GM19467 (cell line): ENCODE measurements around the gene EFNA4.

Experiments
- ATAC-seq: cut with Tn5 transposase; IDR thresholded peaks from one replicate; pipeline ENCODE4 v1.9.1; 2021; ENCODE audit warnings: mild to moderate bottlenecking, moderate library complexity; ENCODE audit not compliant: unreplicated experiment

The EFNA4 gene

DNA sequence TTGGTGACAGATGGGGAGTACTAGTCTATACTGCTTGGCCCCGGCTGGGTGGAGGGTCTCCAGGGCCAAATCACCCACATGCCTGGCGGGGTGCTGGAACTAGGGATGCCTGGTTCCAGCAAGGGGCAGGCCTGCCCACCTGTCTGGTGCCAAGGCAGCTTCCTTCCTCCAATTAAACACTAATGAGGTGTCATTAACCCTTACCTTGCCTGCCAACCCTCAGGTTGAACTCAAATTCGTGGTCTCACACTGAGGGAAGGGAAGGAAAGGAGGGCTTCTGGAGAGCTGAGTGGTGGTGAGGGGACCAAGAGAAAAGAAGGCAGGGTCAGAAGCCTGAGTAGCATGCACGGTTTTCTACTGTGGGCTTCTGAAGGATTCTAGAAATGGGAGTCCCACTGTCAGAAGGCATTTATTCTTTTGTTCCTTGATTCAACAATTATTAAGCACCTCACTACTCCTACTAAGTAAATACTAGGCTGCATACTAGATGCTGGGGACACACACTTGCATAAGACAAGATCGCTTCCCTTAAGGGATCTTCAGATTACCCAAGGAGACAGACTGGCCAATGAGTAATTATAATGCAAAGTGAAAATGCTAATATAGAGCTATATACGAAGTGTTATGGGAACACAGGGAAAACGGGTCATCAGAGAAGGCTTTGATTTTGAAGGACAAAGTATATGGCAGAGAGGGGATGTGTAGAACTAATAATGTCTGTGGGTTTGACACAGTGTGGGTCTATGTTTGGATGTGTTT is 9.2 kb downstream of the EFNA4 start:
- no peak for ATAC-seq

DNA sequence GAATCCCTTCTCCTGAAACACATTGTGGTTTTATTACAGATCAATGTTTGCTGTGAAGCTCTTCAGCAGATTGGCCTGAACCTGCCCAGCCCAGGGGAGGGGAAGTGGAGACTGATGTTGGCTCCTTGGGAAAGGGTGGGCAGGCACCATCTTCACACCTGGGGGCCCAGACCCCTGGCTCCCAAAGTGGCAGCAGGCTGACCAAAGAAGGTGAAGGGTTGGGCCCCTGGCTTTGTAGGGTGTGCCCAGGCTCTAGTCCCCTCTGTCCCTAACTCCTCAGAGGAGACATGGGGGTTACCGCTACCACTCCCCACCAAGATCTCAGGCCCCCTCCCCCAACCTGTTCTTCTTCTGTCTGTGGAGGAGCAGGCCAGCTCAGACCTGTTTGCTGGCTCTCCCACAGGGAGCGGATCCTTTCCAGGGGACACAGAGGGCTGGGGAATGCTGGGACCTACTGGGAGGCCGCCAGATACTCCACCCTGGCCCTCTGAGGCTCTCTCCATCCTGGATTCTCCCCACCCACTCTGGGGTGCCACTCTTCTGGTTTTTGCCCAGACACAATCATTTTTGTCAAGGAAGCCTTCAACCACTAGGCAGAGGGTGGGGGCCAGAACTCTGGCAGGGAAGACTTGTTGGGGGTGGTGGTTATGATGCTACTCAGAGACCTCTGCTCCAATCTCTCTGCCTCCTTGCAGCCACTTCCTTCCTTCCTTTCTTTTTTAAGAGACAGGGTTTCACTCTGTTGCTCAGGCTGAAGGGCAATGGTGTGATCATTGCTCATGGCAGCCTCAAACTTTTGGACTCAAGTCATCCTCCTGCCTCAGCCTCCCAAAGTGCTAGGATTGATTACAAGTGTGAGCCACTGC is 10.1 kb downstream of the EFNA4 start:
- ATAC-seq, result no peak

DNA sequence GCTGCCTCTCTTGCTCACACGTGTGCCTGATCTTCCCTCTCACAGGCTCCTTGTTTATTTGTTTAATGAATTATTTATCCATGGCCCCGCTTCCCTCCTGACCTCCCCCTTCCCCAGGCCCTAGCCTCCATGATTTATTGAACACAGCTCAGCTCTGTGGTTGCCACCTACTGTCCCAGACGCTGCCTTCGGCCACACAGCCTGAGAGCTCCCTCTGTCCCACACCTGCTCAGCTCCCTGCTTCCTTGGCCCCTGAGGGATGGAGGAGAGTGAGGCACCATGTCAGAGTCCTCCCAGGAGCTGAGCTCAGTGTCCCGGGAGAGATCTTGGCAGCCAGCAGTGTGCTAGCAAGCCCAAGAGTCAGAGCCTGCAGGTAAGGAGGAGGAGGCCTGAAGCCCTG is 12.0 kb downstream of the EFNA4 start:
- ATAC-seq, result no peak

DNA sequence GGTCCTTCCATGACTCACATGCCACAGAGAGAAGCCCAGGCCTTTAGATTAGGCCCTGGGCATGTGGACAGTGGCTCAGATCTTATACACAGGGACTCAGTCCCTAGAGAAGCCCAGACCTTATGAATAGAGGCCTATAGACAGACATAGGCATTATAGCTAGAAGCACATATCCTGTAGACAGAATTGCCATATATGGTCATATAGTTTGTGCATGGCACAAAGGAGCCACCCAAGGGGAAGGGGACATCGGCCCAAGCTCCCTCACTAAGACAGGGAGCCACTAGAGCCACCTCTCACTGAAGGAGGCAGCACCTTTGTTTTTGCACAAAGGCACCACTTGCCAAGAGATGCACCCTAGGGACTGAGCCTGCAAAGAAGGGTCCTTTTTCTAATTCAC is 12.8 kb downstream of the EFNA4 start:
- no peak for ATAC-seq

DNA sequence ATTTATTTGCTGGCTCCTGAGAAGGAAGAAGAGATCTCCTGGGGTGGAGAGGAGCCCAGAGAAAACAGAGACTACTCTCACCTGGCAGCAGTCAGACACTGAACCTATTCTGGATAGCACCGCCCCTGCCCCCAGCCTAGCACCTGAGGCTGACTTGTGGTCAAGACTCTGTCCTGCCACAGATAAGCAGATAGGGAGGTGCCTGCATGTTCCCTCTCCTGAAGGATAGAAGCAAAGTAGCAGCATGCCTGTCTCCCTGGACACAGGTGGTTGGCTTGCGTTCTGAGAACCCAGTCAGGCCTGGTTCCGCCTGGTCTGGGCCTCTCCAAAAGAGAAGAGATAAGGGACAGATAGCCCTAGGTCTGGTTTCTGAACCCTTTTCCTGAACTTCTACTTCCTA is 13.8 kb downstream of the EFNA4 start:
- ATAC-seq, result no peak

DNA sequence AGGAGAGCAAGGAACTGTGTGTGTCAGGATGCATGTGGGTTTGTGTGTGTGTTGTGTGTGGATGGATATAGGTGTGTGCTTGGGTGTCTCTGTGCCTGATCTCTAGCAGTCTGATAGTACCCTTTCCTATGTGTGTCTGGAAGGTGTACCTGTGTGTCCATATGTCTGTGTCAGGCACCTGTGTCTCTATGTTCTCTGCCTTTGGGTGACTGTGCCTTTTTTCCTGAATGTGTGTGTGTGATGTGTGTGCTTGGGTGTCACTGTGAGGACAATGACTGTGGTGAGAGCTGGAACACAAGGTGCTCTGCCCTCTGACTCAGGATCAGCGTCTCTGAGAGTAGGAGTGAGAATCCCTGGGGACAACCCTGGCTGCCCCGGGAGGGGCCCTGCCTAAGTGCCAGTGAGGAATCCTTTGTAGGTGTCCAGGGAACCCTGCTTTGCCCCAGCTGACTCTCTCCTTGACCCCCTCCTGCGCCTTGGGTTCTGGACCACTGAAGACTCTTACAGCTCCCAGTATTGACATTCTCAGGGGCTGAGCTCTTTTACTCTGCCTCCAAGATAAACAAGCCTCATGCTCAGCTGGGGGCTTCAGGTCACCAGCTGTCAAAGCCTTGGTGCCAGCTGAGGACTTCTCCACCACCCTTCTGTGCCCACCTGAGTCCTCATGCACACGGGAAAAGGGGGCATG is 14.4 kb downstream of the EFNA4 start:
- ATAC-seq, result no peak

DNA sequence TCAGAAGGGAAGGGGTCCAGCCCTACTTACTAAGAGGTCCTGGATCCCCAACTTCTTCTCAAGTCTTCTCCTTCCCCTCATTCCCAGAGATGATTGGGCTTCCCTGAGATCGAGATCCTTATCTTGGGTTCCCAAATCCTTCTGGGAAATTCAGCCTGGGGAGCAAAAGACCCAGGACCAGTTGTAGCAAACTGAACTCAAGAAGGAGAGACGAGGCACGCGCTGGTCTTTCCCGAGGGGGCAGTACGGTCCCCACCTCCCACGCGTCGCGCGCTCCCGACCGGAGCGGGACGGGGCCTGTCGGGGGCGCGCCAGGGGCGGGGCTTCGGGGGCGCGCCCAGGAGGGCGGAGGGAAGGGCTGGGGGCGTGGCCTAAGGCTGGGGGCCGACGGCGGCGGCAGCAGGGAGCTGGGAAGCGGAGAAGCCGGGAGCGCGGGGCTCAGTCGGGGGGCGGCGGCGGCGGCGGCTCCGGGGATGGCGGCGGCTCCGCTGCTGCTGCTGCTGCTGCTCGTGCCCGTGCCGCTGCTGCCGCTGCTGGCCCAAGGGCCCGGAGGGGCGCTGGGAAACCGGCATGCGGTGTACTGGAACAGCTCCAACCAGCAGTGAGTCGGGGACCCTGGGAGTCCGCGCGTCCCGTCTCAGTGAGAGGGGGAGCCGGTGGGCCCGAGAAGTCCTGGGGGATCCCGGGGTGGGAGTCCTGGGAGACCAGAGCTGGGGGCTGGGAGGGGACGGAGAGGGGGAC is 15.1 kb downstream of the EFNA4 start, which contains the start of gene EFNA3:
Gene EFNA3 (plus strand): TSS at position 369 of the 741 bp plus-strand sequence. CDS start 105 bp downstream, at position 474.
- no peak for ATAC-seq

DNA sequence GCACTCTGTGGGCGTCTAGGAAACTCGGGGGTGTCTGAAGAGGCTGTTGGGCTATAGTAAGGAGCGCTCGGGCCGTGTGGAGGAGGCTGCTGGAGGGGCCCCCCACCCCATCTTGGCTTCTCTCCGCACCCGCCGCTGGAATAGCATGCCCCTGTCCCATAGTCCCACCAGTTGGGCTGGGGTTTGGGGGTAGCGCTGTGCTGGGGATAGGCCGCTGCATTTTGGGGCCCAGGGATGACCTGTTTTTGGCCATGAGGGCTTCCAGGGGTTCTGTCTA is 15.6 kb downstream of the EFNA4 start:
- no peak for ATAC-seq

DNA sequence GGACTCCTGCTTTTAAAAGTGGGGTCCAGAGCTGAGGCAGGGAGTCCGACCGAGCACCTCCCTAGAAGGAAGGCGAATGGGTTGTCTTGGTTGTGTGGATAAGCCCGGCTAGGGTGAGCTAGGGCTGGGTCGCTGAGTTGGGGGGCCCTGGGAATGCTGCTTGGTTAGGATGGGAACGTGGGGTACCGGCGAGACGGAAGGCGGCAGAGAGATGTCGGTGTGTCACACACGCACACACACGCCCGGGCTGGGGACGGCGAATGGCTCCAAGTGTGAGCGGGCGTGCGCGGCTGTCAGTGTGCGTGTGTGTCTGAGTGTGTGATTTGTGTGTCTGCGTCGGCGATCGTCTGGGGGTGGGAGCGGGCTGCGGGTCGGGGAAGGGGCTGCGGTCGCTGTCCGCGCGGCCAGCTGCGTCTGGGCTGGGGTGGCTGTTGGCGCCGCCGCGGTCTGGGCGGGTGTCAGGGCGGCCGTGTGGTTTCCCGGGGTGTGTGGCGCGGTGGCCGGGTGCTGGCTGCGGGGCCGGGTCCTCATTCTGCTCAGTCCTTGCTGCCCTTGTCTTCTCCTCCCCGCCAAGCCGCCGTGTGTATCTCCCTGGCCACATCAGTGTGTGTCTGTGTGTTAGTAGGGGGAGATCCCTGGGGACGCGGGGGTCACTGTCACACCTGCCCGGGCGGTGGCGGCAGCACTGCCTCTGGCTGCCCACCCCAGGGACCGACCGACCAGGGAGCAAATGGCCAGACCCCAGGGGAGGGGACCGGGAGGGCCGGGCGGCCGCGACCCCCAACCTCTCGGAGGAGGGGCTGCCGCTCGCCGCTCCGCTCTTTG is 16.2 kb downstream of the EFNA4 start:
- ATAC-seq, result no peak

DNA sequence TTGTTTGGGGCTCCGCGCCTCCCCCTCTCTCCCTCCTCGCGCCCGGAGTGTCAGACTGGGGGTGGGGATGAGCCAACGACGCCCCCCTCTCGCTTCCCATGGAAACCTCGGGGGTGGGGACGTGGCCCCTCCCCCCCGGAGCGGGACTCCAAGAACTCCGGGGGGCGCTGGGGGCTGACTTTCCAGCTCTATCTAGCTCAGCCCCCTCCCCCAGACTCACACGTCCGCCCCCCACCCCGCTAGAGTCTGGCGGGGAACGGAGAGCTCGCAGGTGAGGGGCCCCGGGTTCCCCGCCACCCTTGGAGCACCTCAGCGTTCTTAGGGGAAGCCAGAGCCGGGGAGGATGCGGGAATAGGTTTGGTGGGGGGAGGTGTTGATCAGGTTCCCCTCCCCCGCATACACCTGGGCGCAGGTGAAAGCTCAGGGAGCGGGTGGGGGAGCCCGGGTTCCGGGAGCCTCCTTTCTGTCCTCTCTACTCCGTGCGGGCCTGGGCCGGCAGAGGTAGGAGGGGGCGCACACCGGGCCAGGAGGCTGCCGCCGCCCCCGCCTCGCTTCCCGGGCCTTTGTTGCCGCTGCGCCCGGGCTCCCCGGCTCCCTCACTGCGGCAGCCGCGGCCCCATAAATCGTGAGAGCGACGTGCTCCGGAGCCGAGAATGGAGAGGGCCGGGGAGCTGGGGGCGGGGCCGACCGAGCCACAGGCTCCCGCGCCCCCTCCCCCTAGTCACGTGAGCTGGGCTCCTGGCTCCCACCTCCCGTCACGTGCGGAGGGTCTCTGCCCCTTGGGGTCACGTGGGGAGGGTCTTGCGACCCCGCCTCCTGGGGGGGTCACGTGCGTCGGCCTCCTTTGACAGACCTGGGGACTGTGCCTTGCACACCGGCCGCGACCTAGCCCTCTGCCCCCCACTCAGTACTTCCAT is 17.0 kb downstream of the EFNA4 start:
- no peak for ATAC-seq

DNA sequence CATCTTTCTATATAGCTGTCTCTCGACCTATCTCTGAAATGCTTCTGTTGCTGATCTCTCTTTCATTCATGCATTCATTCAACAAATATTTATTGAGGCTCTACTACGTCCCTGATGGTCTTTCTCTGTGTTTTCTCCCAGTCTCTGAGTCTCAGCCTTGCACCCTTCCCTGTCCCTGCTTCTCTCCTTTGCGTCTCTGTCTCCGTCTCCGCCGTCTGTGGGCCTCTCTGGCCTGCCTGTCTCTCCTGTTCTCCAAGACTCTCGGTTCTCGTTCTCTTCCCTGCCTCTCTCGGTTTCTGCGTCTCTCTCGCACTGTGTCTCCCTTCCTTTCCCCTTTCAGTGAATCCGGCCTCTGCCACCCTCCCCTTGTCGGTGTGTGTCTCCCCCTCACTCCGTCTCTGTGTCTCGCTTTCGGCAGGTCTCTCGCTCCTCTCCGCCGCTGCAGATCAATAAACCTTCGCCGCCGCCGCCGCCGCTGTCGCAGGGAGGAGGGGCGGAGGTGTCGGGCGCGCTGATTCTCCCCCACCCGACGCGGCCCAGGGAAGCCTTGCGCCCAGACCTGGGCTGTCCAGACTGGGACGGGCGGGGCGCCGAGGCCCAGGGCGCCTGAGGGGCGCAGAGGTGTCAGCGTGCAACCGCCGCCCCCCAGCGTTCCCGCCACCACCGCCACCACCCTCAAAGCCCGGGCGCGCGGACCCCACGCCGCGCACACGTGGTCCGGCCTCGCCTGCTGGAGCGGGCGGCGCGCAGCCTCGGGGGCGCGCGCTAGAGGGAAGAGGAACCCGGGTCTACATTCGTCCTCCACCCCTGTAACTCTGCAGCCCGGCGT is 18.1 kb downstream of the EFNA4 start:
- ATAC-seq, result no peak

DNA sequence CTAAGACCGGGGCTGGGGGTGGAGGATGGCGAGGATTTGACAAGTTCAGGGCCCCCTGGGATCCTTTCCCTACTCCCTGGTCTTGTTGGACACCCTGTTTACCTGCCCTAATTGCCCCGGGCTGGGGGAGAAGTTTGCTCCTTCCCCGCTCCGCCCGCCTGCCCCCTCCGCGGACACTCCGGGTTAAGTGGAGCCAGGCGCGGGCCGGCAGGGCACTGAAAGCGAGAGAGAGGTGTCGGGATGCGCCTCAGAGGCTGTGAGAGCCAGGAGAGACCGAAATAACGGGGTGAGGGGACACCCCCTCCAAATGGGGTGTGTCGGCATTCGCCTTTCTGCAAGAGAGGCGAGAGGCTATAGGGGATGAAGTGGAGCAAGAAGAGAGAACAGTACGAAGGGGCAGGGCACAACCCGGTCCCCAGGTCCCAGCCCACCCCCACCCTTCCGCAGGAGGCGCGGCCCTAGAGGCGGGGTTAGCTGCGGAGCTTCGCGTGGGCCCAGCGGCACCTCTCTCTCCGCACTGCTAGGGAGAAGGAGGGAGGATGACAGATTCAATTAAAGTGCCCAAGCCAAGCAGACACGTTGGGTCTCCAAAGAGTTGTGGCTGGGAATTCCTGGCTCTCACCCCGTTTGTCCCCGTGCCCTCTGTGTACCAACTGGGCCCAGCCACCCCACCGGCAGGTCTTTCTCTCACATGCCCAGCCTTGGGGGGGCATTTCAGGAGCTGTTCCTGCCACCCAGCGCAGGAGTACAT is 18.9 kb downstream of the EFNA4 start:
- no peak for ATAC-seq

DNA sequence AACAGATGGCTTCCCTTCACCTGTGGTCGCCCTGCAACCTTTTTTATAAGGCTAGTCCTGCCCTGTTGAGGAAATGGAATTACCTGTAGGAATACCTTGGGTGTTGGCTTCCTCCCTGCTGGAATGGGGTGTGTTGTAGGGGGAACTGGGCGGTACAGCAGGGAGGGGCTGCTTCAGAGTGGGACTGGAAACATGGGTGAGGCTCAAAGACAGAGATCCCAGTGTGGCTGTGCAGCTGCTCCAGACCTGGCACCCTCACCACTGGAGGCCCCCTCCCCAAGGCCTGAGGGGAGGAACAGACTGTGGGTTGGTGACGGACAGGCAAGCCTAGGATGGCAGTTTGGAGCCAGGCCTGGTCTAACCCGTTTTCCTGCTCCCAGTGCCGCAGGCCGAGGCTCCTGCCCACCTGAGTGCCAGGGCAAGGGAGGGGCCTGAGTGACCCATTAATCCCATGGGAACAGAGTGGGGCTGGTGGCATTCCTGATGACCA is 19.6 kb downstream of the EFNA4 start:
- no peak for ATAC-seq

DNA sequence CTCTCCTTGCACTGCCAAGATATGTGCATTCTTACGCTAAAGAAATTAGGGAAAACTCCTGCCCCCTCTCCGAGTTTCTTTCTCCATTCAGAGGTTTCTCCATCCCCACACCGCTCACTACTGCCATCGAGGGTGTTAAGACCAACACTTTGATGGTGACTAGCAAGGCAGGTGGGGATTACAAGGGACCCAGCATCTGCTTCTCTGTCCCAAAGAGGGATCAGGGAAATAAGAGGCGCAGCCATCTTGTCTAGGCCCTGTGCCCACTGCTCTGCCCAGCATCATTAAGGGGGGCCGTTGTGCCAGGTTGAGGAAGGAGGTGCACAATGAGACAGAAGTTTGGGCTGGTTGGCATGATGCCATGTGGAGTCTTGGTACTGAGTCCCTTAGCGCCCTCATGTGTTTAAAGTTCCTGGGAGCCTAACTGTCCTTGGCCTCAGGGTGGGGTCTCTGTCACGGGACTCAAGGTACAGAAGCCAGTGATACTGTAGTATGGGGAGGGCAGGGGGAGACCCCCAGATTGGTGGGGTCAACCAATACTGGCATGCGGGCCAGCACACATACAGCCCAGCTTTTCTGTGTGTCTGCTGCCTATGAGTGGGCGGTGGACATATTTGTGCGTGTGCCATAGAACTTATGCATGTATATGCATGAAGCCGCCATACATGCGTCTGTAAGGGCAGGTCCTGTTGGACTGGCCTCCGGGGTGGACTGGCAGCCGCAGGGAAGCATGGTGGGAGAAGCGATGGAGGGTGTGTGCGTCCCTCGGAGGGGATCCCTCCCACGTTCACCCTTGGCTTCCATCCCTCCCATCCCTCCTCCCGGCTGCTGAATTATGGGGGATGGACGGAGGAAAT is 20.6 kb downstream of the EFNA4 start:
- no peak for ATAC-seq

DNA sequence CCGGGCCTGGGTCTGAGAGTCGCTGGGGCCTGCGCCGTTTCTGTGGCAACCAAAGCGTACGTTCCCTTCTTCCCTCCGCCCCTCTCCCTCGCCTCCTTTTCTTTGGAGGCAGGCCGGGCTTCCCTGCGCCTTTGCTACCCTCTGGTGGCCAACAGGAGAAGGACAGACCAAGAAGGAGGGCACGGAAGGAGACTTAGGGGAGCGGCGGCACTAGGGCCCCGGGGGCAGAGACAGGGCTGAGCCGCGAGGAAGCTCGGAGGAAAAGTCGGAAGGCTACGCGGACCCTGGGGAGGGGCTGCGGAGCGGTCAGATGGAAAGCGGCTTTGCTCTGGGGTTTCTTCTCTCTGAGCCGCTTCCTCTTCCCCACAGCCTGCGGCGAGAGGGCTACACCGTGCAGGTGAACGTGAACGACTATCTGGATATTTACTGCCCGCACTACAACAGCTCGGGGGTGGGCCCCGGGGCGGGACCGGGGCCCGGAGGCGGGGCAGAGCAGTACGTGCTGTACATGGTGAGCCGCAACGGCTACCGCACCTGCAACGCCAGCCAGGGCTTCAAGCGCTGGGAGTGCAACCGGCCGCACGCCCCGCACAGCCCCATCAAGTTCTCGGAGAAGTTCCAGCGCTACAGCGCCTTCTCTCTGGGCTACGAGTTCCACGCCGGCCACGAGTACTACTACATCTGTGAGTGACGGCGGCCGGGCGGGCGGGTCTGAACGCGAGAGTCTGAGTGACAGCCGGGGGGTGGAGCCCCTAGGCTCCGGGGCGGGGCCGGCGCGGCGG is 21.4 kb downstream of the EFNA4 start:
- peak; percentile 72 for ATAC-seq
